HCT116 (cell line): ENCODE measurements around the gene EPHA6.

Source experiments
- POLR2A ChIP-seq: IDR thresholded peaks from 2 replicates; pipeline ENCODE4 v1.7.0; 2011; ENCODE audit warnings: borderline replicate concordance; ENCODE audit not compliant: insufficient read depth, insufficient read length; ENCODE audit errors: extremely low read depth
- SP1 ChIP-seq: IDR thresholded peaks from 2 replicates; pipeline ENCODE4 v1.6.1; 2012; ENCODE audit warnings: low read depth
- YY1 ChIP-seq: IDR thresholded peaks from 2 replicates; pipeline ENCODE4 v1.6.1; 2011; ENCODE audit warnings: low read length, low read depth, moderate library complexity, mild to moderate bottlenecking; ENCODE audit not compliant: insufficient replicate concordance; ENCODE audit errors: extremely low read depth
- TF ChIP-seq, protein P1 (sequence below), 3 experiments: fragments of 200-600 bp in 1 of 3; sonication (generic) in 1 of 3; IDR thresholded peaks in 2 of 3; conservative IDR thresholded peaks in 1 of 3; 2 replicates each; pipeline ENCODE4 v1.5.1; 2012 to 2017; ENCODE audit warnings: low read depth in 2 of 3, low read length in 2 of 3, antibody characterized with exemption in 1 of 3, borderline replicate concordance in 1 of 3, control low read depth in 1 of 3, mild to moderate bottlenecking in 1 of 3, mixed read lengths in 1 of 3, mixed run types in 1 of 3, moderate library complexity in 1 of 3; ENCODE audit not compliant: insufficient read depth in 1 of 3

DNA sequence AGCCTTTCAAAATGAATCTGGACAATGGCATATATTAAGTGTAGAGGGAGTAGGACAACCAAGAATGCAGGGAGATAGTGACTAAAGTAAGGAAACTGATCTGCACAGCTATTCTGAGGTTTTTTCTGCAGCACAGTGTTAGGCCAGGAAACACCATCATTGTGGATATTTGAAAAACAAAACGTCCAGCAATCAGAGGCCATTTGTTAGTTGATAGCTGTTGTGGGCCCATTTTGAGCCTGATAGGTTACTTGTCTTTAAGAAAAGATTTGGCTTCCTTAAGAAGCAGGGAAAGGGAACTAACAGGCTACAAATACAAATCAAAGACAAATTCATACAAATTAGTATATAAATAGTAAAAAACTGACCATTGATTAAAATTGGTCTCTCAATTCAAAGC lies 574.4 kb downstream of the EPHA6 start:
- TF ChIP-seq, protein P1, sequence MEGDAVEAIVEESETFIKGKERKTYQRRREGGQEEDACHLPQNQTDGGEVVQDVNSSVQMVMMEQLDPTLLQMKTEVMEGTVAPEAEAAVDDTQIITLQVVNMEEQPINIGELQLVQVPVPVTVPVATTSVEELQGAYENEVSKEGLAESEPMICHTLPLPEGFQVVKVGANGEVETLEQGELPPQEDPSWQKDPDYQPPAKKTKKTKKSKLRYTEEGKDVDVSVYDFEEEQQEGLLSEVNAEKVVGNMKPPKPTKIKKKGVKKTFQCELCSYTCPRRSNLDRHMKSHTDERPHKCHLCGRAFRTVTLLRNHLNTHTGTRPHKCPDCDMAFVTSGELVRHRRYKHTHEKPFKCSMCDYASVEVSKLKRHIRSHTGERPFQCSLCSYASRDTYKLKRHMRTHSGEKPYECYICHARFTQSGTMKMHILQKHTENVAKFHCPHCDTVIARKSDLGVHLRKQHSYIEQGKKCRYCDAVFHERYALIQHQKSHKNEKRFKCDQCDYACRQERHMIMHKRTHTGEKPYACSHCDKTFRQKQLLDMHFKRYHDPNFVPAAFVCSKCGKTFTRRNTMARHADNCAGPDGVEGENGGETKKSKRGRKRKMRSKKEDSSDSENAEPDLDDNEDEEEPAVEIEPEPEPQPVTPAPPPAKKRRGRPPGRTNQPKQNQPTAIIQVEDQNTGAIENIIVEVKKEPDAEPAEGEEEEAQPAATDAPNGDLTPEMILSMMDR (IDR thresholded peaks at IDR 0.05 in 2 of 3, conservative IDR thresholded peaks at IDR 0.05 in 1 of 3; ENCODE audit: borderline replicate concordance in 1 of 3, insufficient read depth in 1 of 3, low read depth in 2 of 3, low read length in 2 of 3) = no peak
- no peak for TF ChIP-seq SP1
- TF ChIP-seq YY1 = no peak
- TF ChIP-seq POLR2A = no peak
